SK-N-SH (cell line): ENCODE results near the gene ZHX3. TPM values are rescaled to one million over a fixed set of nuclear protein-coding genes. Genes with fewer than 3 reads are reported as not detected.

Experiments used
- CTCF ChIA-PET: fragments of 300-600, 350-600 bp; formaldehyde crosslinking; extraction: SDS; loops from one replicate; lab custom pipeline; 2021; lab: Yijun Ruan, JAX
- POLR2A ChIA-PET: fragments of 350-600 bp; sonication (Branson Sonifier 250); formaldehyde crosslinking; extraction: SDS; loops from one replicate; lab custom pipeline; 2020; ENCODE audit warnings: antibody characterized with exemption, inconsistent platforms; lab: Yijun Ruan, JAX
- DNase-seq: peaks from one replicate; pipeline ENCODE4 v3.0.0; 2012
- H2AFZ ChIP-seq: fragments of 200-600 bp; sonication (generic); 2 replicates; pipeline ENCODE4 v1.8.1; 2016; ENCODE audit warnings: antibody characterized with exemption, mild to moderate bottlenecking, low read depth
- H3F3A ChIP-seq: fragments of 200-600 bp; sonication (generic); replicated peaks from 2 replicates; pipeline ENCODE3; 2016; ENCODE audit warnings: antibody characterized with exemption, mild to moderate bottlenecking; ENCODE audit not compliant: insufficient read depth
- H3K27ac ChIP-seq, 2 experiments: fragments of 200-500 bp in 1 of 2; fragments of 200-600 bp in 1 of 2; sonication (Bioruptor generic) in 1 of 2; sonication (generic), shearing (Covaris generic) in 1 of 2; 2 replicates each; pipeline versions ENCODE4 v1.5.1 to v1.6.1; 2014 to 2016; ENCODE audit warnings: low read depth in 2 of 2, inconsistent platforms in 1 of 2, low read length in 1 of 2, mild to moderate bottlenecking in 1 of 2, mixed read lengths in 1 of 2
- H3K27me3 ChIP-seq: fragments of 200-600 bp; sonication (generic), shearing (Covaris generic); 2 replicates; pipeline ENCODE4 v1.6.1; 2016; ENCODE audit warnings: mixed run types; ENCODE audit not compliant: insufficient read depth
- H3K36me3 ChIP-seq, 2 experiments: fragments of 200-500 bp in 1 of 2; fragments of 200-600 bp in 1 of 2; sonication (Bioruptor generic) in 1 of 2; sonication (generic) in 1 of 2; replicated peaks in 1 of 2; 2 replicates each; pipeline versions ENCODE3 to v1.5.1; 2014 to 2016; ENCODE audit warnings: low read length in 1 of 2, mild to moderate bottlenecking in 1 of 2; ENCODE audit not compliant: insufficient read depth in 2 of 2, control insufficient read depth in 1 of 2
- H3K4me1 ChIP-seq, 2 experiments: fragments of 200-500 bp in 1 of 2; fragments of 200-600 bp in 1 of 2; sonication (Bioruptor generic) in 1 of 2; sonication (generic), shearing (Covaris generic) in 1 of 2; 2 replicates each; pipeline versions ENCODE4 v1.5.1 to v1.6.1; 2014 to 2016; ENCODE audit warnings: low read depth in 1 of 2, low read length in 1 of 2, mixed run types in 1 of 2; ENCODE audit not compliant: insufficient read depth in 2 of 2, control insufficient read depth in 1 of 2
- H3K4me2 ChIP-seq: fragments of 200-600 bp; sonication (generic), shearing (Covaris generic); 2 replicates; pipeline ENCODE4 v1.6.1; 2017; ENCODE audit warnings: mixed run types
- H3K4me3 ChIP-seq, 2 experiments: fragments of 200-500 bp in 1 of 2; fragments of 200-600 bp in 1 of 2; sonication (Bioruptor generic) in 1 of 2; sonication (generic), shearing (Covaris generic) in 1 of 2; 2 replicates each; pipeline versions ENCODE4 v1.5.1 to v1.8.1; 2014 to 2016; ENCODE audit warnings: low read depth in 2 of 2, inconsistent platforms in 1 of 2, low read length in 1 of 2, mild to moderate bottlenecking in 1 of 2, mixed read lengths in 1 of 2, moderate library complexity in 1 of 2
- H3K79me2 ChIP-seq: fragments of 200-600 bp; sonication (generic); 2 replicates; pipeline ENCODE4 v1.8.1; 2017; ENCODE audit warnings: mild to moderate bottlenecking; ENCODE audit not compliant: insufficient read depth
- H3K9ac ChIP-seq: fragments of 200-600 bp; sonication (generic); 2 replicates; pipeline ENCODE4 v1.6.1; 2017; ENCODE audit warnings: mixed run types
- H3K9me2 ChIP-seq: fragments of 200-600 bp; sonication (generic); 2 replicates; pipeline ENCODE4 v1.6.1; 2017; ENCODE audit warnings: mixed run types
- H3K9me3 ChIP-seq: fragments of 200-600 bp; sonication (generic); 2 replicates; pipeline ENCODE4 v1.6.1; 2017; ENCODE audit warnings: mixed run types, mild to moderate bottlenecking, moderate library complexity
- H4K20me1 ChIP-seq: fragments of 200-600 bp; sonication (generic); 2 replicates; pipeline ENCODE4 v1.6.1; 2017; ENCODE audit warnings: mild to moderate bottlenecking, mixed run types; ENCODE audit not compliant: insufficient read depth
- ELF1 ChIP-seq: IDR thresholded peaks from 2 replicates; pipeline ENCODE4 v1.4.0; 2012
- EP300 ChIP-seq, 2 experiments: IDR thresholded peaks; 2 replicates each; pipeline versions ENCODE4 v1.4.0 to v1.6.1; 2012; ENCODE audit warnings: borderline replicate concordance in 1 of 2, low read depth in 1 of 2, low read length in 1 of 2
- FOXJ3 ChIP-seq: sonication (generic); formaldehyde crosslinking; IDR thresholded peaks from 2 replicates; pipeline ENCODE4 v1.5.1; 2020; ENCODE audit warnings: mild to moderate bottlenecking, missing genetic modification reagents
- FOXM1 ChIP-seq: IDR thresholded peaks from 2 replicates; pipeline ENCODE4 v1.4.0; 2012; ENCODE audit warnings: low read depth, mild to moderate bottlenecking
- MXI1 ChIP-seq: IDR thresholded peaks from 2 replicates; pipeline ENCODE4 v1.6.1; 2012; ENCODE audit warnings: mild to moderate bottlenecking, low read depth, low read length, improper control_type of control experiment
- POLR2AphosphoS5 ChIP-seq: IDR thresholded peaks from 2 replicates; pipeline ENCODE4 v1.6.1; 2012; ENCODE audit warnings: low read depth, low read length
- RCOR1 ChIP-seq: fragments of 150-350 bp; IDR thresholded peaks from 2 replicates; pipeline ENCODE4 v1.6.1; 2017; ENCODE audit warnings: antibody characterized with exemption, low read length
- RXRA ChIP-seq: IDR thresholded peaks from 2 replicates; pipeline ENCODE4 v1.4.0; 2012; ENCODE audit warnings: low read depth, mild to moderate bottlenecking, borderline replicate concordance
- SIN3A ChIP-seq: IDR thresholded peaks from 2 replicates; pipeline ENCODE4 v1.6.1; 2012; ENCODE audit warnings: low read depth, mild to moderate bottlenecking, low read length, moderate library complexity, borderline replicate concordance
- TEAD4 ChIP-seq: IDR thresholded peaks from 2 replicates; pipeline ENCODE4 v1.4.0; 2012; ENCODE audit warnings: mild to moderate bottlenecking, borderline replicate concordance; ENCODE audit not compliant: insufficient read depth
- YY1 ChIP-seq: IDR thresholded peaks from 2 replicates; pipeline ENCODE4 v1.4.0; 2012; ENCODE audit warnings: low read depth, mild to moderate bottlenecking
- WGBS: methylation state at CpG from one replicate; pipeline ENCODE4 v1.1.6; 2017; ENCODE audit warnings: low lambda C conversion rate; 5-methylcytosine and 5-hydroxymethylcytosine counted together
- polyA plus RNA-seq, 3 experiments: library from polyadenylated mRNA; depleted of rRNA; stranded (reverse); fragments of >200 nt; gene quantifications; 2 replicates each; pipeline ENCODE4 v1.2.3, GENCODE V29; 2012
- TF ChIP-seq, protein P1 (sequence below): IDR thresholded peaks from 2 replicates; pipeline ENCODE4 v1.4.0; 2012; ENCODE audit warnings: low read depth, borderline replicate concordance
- TF ChIP-seq, protein P2 (sequence below): fragments of 200-600 bp; sonication (generic); IDR thresholded peaks from 2 replicates; pipeline ENCODE4 v1.6.1; 2017; ENCODE audit warnings: antibody characterized with exemption, mild to moderate bottlenecking, moderate library complexity

Gene ZHX3
- polyA plus RNA-seq, 1 of the 3 experiments (the other 2 are of a cell fraction), result 6.0 TPM

DNA sequence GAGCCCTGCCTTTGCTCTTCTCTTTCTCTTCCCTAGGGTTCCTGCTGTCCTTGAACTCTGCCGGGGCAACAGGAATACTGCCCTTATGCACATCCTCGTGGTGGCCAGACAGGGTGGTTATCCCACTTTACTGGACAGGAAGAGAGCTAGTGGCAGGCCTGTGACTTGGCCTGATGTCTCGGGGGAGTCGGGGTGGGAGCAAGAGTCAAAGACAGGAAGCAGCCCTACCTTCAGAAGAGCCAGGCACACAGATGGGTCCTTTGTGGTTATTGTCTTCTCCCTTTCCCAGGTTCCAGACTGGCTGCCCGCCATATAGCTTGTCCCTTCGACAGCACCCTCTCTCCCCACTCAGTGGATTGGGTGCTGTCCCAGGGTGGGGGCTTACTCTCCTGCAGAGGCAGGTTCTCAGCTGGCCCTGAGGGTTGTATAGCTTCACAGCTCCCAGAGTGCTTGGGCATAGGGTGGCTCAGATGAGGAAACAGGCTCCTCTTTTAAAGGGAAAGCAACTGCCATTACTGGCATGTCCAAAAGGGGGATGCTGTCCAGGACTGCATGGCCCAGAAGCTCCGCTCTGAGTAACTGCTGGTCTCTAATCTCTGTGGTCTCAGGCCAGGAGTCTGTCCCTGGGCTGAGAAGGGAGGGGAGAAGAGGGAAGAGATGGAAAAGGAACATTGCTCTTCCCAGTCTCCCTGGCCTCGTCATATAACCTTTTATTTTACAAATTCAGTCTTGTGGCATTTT lies 162.9 kb downstream of the ZHX3 start (continued):
- TF ChIP-seq YY1 (no peak), EP300 (IDR thresholded peaks at IDR 0.05; ENCODE audit: borderline replicate concordance in 1 of 2, low read depth in 1 of 2, low read length in 1 of 2) (no peak), POLR2AphosphoS5 (no peak), ELF1 (no peak), RXRA (no peak)
- TF ChIP-seq, protein P1, sequence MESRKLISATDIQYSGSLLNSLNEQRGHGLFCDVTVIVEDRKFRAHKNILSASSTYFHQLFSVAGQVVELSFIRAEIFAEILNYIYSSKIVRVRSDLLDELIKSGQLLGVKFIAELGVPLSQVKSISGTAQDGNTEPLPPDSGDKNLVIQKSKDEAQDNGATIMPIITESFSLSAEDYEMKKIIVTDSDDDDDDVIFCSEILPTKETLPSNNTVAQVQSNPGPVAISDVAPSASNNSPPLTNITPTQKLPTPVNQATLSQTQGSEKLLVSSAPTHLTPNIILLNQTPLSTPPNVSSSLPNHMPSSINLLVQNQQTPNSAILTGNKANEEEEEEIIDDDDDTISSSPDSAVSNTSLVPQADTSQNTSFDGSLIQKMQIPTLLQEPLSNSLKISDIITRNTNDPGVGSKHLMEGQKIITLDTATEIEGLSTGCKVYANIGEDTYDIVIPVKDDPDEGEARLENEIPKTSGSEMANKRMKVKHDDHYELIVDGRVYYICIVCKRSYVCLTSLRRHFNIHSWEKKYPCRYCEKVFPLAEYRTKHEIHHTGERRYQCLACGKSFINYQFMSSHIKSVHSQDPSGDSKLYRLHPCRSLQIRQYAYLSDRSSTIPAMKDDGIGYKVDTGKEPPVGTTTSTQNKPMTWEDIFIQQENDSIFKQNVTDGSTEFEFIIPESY, result no peak

DNA sequence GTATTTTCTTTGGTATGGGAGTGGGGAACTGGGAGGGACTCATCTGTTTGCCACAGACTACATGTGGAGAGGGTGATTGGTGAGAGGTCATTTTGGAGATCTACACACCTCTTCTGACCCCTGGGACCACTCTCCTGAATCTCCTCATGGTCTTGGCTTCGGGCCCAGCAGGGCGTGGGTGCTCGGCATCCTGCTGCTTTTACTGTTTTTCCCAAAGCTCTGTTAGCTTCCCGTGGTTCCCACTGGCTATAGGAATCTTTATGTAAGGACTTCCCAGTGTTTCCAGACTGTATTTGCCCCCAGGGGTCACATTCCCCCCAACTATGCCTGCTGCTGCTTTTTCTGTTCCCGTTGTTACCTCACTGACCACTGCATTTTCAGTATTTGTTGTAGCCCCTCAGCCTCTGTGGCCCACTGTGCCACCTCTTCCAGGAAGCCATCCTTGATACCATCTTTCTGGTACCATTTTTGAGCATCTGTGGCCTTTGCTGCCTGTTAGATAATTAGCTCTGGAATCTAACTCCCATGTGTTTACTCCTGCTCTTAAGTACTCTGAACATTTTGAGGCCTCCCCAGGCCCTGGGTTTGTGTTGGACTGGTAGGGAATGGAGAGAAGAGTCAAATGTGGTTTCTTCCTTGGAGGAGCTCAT lies 165.3 kb downstream of the ZHX3 start:
- DNase-seq, result no peak
- Histone ChIP-seq H3K4me3 (no peak overlapping the region), H3K4me2 (no peak overlapping the region), H3K79me2 (peaks cover 100% of the 10 kb centered on the region), H3K4me1 (peaks cover 10 to 42% of the 10 kb centered on the region in 2 experiments; a peak in 2 of 4 replicates), H2AFZ (no peak overlapping the region), H3K36me3 (no peaks in the 10 kb centered on the region), H3K27me3 (no peaks in the 10 kb centered on the region), H3K27ac (no peak overlapping the region), H3K9me2 (no peaks in the 10 kb centered on the region), H4K20me1 (peaks cover 100% of the 10 kb centered on the region), H3K9me3 (no peaks in the 10 kb centered on the region), H3F3A (no peaks in the 10 kb centered on the region), H3K9ac (no peak overlapping the region)
- ChIA-PET POLR2A (no interaction called here), CTCF (interaction anchor here (0.8 to 2.5 kb wide), 6 partner anchors 10 to 189 kb away, joined by 3 to 15 read pairs (median 3); no protein-coding TSS in a partner anchor)
- TF ChIP-seq POLR2AphosphoS5 (no peak), FOXM1 (no peak), MXI1 (no peak), RCOR1 (no peak), FOXJ3 (CRISPR knock-in tag) (no peak), SIN3A (no peak), TEAD4 (no peak)
- TF ChIP-seq, protein P2, sequence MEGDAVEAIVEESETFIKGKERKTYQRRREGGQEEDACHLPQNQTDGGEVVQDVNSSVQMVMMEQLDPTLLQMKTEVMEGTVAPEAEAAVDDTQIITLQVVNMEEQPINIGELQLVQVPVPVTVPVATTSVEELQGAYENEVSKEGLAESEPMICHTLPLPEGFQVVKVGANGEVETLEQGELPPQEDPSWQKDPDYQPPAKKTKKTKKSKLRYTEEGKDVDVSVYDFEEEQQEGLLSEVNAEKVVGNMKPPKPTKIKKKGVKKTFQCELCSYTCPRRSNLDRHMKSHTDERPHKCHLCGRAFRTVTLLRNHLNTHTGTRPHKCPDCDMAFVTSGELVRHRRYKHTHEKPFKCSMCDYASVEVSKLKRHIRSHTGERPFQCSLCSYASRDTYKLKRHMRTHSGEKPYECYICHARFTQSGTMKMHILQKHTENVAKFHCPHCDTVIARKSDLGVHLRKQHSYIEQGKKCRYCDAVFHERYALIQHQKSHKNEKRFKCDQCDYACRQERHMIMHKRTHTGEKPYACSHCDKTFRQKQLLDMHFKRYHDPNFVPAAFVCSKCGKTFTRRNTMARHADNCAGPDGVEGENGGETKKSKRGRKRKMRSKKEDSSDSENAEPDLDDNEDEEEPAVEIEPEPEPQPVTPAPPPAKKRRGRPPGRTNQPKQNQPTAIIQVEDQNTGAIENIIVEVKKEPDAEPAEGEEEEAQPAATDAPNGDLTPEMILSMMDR, result no peak
- WGBS, result 92% methylated on average over 5 of the region's 5 CpGs
